Measurements from ENCODE around the gene NOSTRIN. TPM values are rescaled to one million over a fixed set of nuclear protein-coding genes. Genes with fewer than 3 reads are reported as not detected.

The NOSTRIN gene
- total RNA-seq, 1 experiment from 2014 or later: 3.1 TPM

- no TSS peak for BruUV-seq (replicated peaks)
- Histone ChIP-seq H3K4me1 (ENCODE audit: control insufficient read depth in 1 of 2, insufficient read depth in 2 of 2, low read length in 2 of 2) (no peaks in the 10 kb centered on the region), H3K36me3 (ENCODE audit: control insufficient read depth in 1 of 2, insufficient read depth in 2 of 2, low read length in 2 of 2) (no peaks in the 10 kb centered on the region), H2AFZ (ENCODE audit: low read depth, low read length, poor library complexity, severe bottlenecking) (no peak overlapping the region), H3K4me2 (ENCODE audit: low read length) (no peak overlapping the region), H3K9ac (ENCODE audit: low read length) (no peak overlapping the region), H4K20me1 (ENCODE audit: insufficient read depth) (no peaks in the 10 kb centered on the region), H3K27ac (ENCODE audit: low read depth, low read length) (no peak overlapping the region), H3K4me3 (replicated peaks in 1 of 2; ENCODE audit: low read depth in 1 of 2, low read length in 2 of 2) (no peak overlapping the region), H3K9me3 (ENCODE audit: control insufficient read depth in 1 of 2, insufficient read depth in 1 of 2, low read depth in 1 of 2, low read length in 2 of 2) (no peaks in the 10 kb centered on the region), H3K9me2 (ENCODE audit: insufficient read depth) (no peaks in the 10 kb centered on the region), H3K27me3 (ENCODE audit: insufficient read depth, low read length) (no peaks in the 10 kb centered on the region), H3K79me2 (ENCODE audit: insufficient read depth, low read length) (no peaks in the 10 kb centered on the region)
- POLR2A ChIA-PET: no interaction called here
- CTCF ChIA-PET: no interaction called here
- no peak for TF ChIP-seq ZBTB33 (IDR thresholded peaks at IDR 0.05; ENCODE audit: extremely low read depth, insufficient replicate concordance, low read length)
- no peak for TF ChIP-seq POLR2AphosphoS5 (IDR thresholded peaks at IDR 0.05; ENCODE audit: low read depth, low read length)
- TF ChIP-seq JUND (IDR thresholded peaks at IDR 0.05): no peak
- TF ChIP-seq MAX (IDR thresholded peaks at IDR 0.05): no peak
- TF ChIP-seq CTCF (IDR thresholded peaks at IDR 0.05 in 2 of 3, conservative IDR thresholded peaks at IDR 0.05 in 1 of 3; ENCODE audit: borderline replicate concordance in 1 of 3, insufficient read depth in 1 of 3, low read depth in 2 of 3, low read length in 2 of 3): no peak
- TF ChIP-seq ATF3 (IDR thresholded peaks at IDR 0.05): no peak
- TF ChIP-seq CEBPB (IDR thresholded peaks at IDR 0.05; ENCODE audit: low read depth): no peak
- TF ChIP-seq POLR2A (IDR thresholded peaks at IDR 0.05; ENCODE audit: borderline replicate concordance, extremely low read depth, insufficient read depth, insufficient read length): no peak
- TF ChIP-seq TCF7L2 (IDR thresholded peaks at IDR 0.05; ENCODE audit: borderline replicate concordance, extremely low read depth, insufficient read depth, insufficient read length): no peak
- TF ChIP-seq ZFX (IDR thresholded peaks at IDR 0.05): no peak
- TF ChIP-seq REST (IDR thresholded peaks at IDR 0.05; ENCODE audit: low read depth): no peak
- TF ChIP-seq EZH2phosphoT487 (IDR thresholded peaks at IDR 0.05; ENCODE audit: borderline replicate concordance): no peak
- no peak for TF ChIP-seq SRF (IDR thresholded peaks at IDR 0.05; ENCODE audit: low read depth)
- TF ChIP-seq ELF1 (IDR thresholded peaks at IDR 0.05; ENCODE audit: borderline replicate concordance, low read depth): no peak
- RAD21 ChIA-PET (ENCODE audit: low non-redundant PET in 1 of 2, low total read pairs in 2 of 2, uncharacterized antibody in 2 of 2, unreplicated experiment in 2 of 2): no interaction called here
- DNase-seq (ENCODE audit: low read depth, low spot score) (no peak), ATAC-seq (no peak)
- intact Hi-C loops (cut with micrococcal nuclease): no loop called here
Measured at GRCh38 chr2:168841445-168841844, 39.0 kb downstream of the NOSTRIN start.

Data from HCT116 (cell line).